NCI-H226 (cell line): ENCODE measurements around the gene PPIP5K1.
"Not testable (repeated sequence)": the region's sequence is repeated elsewhere in the genome, so short reads cannot be mapped to it uniquely, and the experiment has no call there.

Source experiments
- DNase-seq: peaks from one replicate; pipeline ENCODE4 v3.0.0-alpha.2; 2015

PPIP5K1 gene

GRCh38 chr15:43544266-43544665 is 45.7 kb downstream of the PPIP5K1 start:
- no peak for DNase-seq

GRCh38 chr15:43541785-43542184 is 48.2 kb downstream of the PPIP5K1 start:
- DNase-seq, result no peak

- no peak for DNase-seq
These were observed 51.9 kb downstream of the PPIP5K1 start for GRCh38 chr15:43538091-43538490.

- DNase-seq, result no peak
These were observed 55.1 kb downstream of the PPIP5K1 start for GRCh38 chr15:43534897-43535296.

- not testable (repeated sequence) for DNase-seq
These were observed 57.2 kb downstream of the PPIP5K1 start for GRCh38 chr15:43532826-43533225.

- no peak for DNase-seq
These were observed 58.9 kb downstream of the PPIP5K1 start for GRCh38 chr15:43531018-43531670.

- no peak for DNase-seq
These were observed 60.2 kb downstream of the PPIP5K1 start for GRCh38 chr15:43529587-43530345.

- DNase-seq, result no peak
These were observed 60.9 kb downstream of the PPIP5K1 start for GRCh38 chr15:43529141-43529540.

GRCh38 chr15:43528542-43529007 is 61.4 kb downstream of the PPIP5K1 start:
- DNase-seq, result no peak

GRCh38 chr15:43527802-43528541 is 62.0 kb downstream of the PPIP5K1 start:
- DNase-seq, result no peak

- no peak for DNase-seq
These were observed 62.8 kb downstream of the PPIP5K1 start for GRCh38 chr15:43527016-43527801.

- no peak for DNase-seq
These were observed 63.6 kb downstream of the PPIP5K1 start for GRCh38 chr15:43526261-43526930.

GRCh38 chr15:43525131-43525530 is 64.9 kb downstream of the PPIP5K1 start:
- no peak for DNase-seq

- no peak for DNase-seq
These were observed 65.7 kb downstream of the PPIP5K1 start for GRCh38 chr15:43524254-43524845.

GRCh38 chr15:43523646-43524045 is 66.4 kb downstream of the PPIP5K1 start:
- DNase-seq, result no peak

GRCh38 chr15:43522247-43522646 is 67.8 kb downstream of the PPIP5K1 start:
- no peak for DNase-seq

- DNase-seq, result no peak
These were observed 68.6 kb downstream of the PPIP5K1 start for GRCh38 chr15:43521419-43521818.

GRCh38 chr15:43520138-43520537 is 69.9 kb downstream of the PPIP5K1 start:
- no peak for DNase-seq

- DNase-seq, result no peak
These were observed 70.8 kb downstream of the PPIP5K1 start for GRCh38 chr15:43519196-43519595.

- no peak for DNase-seq
These were observed 71.7 kb downstream of the PPIP5K1 start for GRCh38 chr15:43518197-43518761.
